Measurements from ENCODE around the gene DYSF.

Gene DYSF

GRCh38 chr2:71469403-71470398 is 16.3 kb downstream of the DYSF start:
- no peaks in the 10 kb centered on the region for H3K79me2 ChIP-seq (ENCODE audit: control insufficient read depth, low read length)
- no peak overlapping the region for H3K4me3 ChIP-seq (ENCODE audit: low read length)
- H3K4me2 ChIP-seq (ENCODE audit: low read length): no peak overlapping the region
- H3K9me3 ChIP-seq (ENCODE audit: control insufficient read depth, insufficient read depth, low read length): no peaks in the 10 kb centered on the region
- H3K9me2 ChIP-seq (replicated peaks; ENCODE audit: control insufficient read depth, low read length): no peaks in the 10 kb centered on the region
- no peak overlapping the region for H3K27ac ChIP-seq (ENCODE audit: low read depth, low read length)
- H3F3A ChIP-seq (ENCODE audit: control insufficient read depth, insufficient read depth): no peaks in the 10 kb centered on the region
- H3K27me3 ChIP-seq (ENCODE audit: control insufficient read depth, low read length): peaks cover 35% of the 10 kb centered on the region
- H3K36me3 ChIP-seq (ENCODE audit: control insufficient read depth, low read length): no peaks in the 10 kb centered on the region
- H3K4me1 ChIP-seq (ENCODE audit: control insufficient read depth, low read length): no peaks in the 10 kb centered on the region
- H4K20me1 ChIP-seq (ENCODE audit: control insufficient read depth, insufficient read depth, low read depth, low read length): no peaks in the 10 kb centered on the region
- TF ChIP-seq EZH2phosphoT487 (IDR thresholded peaks at IDR 0.05; ENCODE audit: borderline replicate concordance, low read length) (no peak), CTCF (IDR thresholded peaks at IDR 0.05; ENCODE audit: low read depth, low read length, poor library complexity, severe bottlenecking) (no peak)

DNA sequence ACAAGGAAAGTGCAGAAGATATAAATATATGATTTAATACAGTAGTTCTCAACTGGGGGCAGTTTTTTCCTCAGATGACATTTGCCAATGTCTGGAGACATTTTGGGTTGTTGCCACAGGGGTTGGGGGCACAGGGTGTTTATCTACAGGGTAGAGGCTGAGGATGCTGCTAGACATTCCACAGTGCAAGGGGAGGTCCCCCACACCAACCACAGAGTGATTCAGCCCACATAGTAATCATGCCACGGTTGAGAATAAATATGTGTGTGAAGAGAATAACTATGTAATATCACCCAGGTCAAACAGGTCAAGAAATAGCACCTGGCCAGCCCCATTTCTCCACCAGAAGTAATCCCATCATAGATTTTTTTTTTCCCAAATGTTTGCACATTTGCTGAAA is 17.9 kb downstream of the DYSF start:
- no peak for TF ChIP-seq EZH2phosphoT487 (IDR thresholded peaks at IDR 0.05; ENCODE audit: borderline replicate concordance, low read length)
- TF ChIP-seq CTCF (IDR thresholded peaks at IDR 0.05; ENCODE audit: low read depth, low read length, poor library complexity, severe bottlenecking): no peak

DNA sequence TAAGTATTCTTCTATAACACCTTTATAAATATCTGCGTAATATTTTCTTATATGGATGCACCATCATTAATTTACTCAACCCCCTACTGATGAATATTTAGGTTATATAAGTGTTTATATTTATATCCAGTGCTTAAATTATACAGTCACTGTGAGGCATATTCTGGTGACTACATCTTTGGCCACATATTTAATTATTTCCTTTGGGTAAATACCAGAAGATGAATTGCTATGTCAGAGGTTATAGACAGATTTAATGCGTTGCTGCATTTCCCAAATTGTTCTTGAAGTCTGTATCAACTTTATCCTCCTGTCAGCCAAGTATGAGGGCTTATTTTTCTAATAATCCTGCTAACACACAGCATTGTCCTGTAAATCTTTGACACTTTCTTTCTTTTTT is 18.7 kb downstream of the DYSF start:
- Histone ChIP-seq H3K27me3 (ENCODE audit: control insufficient read depth, low read length) (peaks cover 28% of the 10 kb centered on the region), H3K4me3 (ENCODE audit: low read length) (no peak overlapping the region), H3K36me3 (ENCODE audit: control insufficient read depth, low read length) (no peaks in the 10 kb centered on the region), H3K4me2 (ENCODE audit: low read length) (no peak overlapping the region), H3K27ac (ENCODE audit: low read depth, low read length) (no peak overlapping the region), H3K9me2 (replicated peaks; ENCODE audit: control insufficient read depth, low read length) (no peaks in the 10 kb centered on the region), H3F3A (ENCODE audit: control insufficient read depth, insufficient read depth) (no peaks in the 10 kb centered on the region), H4K20me1 (ENCODE audit: control insufficient read depth, insufficient read depth, low read depth, low read length) (no peaks in the 10 kb centered on the region), H3K79me2 (ENCODE audit: control insufficient read depth, low read length) (no peaks in the 10 kb centered on the region), H3K9me3 (ENCODE audit: control insufficient read depth, insufficient read depth, low read length) (no peaks in the 10 kb centered on the region), H3K4me1 (ENCODE audit: control insufficient read depth, low read length) (peaks cover 7% of the 10 kb centered on the region)
- no peak for TF ChIP-seq CTCF (IDR thresholded peaks at IDR 0.05; ENCODE audit: low read depth, low read length, poor library complexity, severe bottlenecking)
- no peak for TF ChIP-seq EZH2phosphoT487 (IDR thresholded peaks at IDR 0.05; ENCODE audit: borderline replicate concordance, low read length)

More for the DNA sequence above, 17.9 kb downstream of the DYSF start:
- no peak overlapping the region for H3K4me2 ChIP-seq (ENCODE audit: low read length)
- H3K27me3 ChIP-seq (ENCODE audit: control insufficient read depth, low read length): peaks cover 35% of the 10 kb centered on the region
- H3K27ac ChIP-seq (ENCODE audit: low read depth, low read length): no peak overlapping the region
- H3F3A ChIP-seq (ENCODE audit: control insufficient read depth, insufficient read depth): no peaks in the 10 kb centered on the region
- H3K9me2 ChIP-seq (replicated peaks; ENCODE audit: control insufficient read depth, low read length): no peaks in the 10 kb centered on the region
- no peaks in the 10 kb centered on the region for H4K20me1 ChIP-seq (ENCODE audit: control insufficient read depth, insufficient read depth, low read depth, low read length)
- H3K4me1 ChIP-seq (ENCODE audit: control insufficient read depth, low read length): no peaks in the 10 kb centered on the region
- H3K79me2 ChIP-seq (ENCODE audit: control insufficient read depth, low read length): no peaks in the 10 kb centered on the region
- no peak overlapping the region for H3K4me3 ChIP-seq (ENCODE audit: low read length)
- no peaks in the 10 kb centered on the region for H3K9me3 ChIP-seq (ENCODE audit: control insufficient read depth, insufficient read depth, low read length)
- H3K36me3 ChIP-seq (ENCODE audit: control insufficient read depth, low read length): no peaks in the 10 kb centered on the region
